Mucosa of stomach (tissue), 1 donor: ENCODE results near the gene RESP18.

Experiments
- H3K27me3 ChIP-seq: one replicate; pipeline ENCODE4 v1.7.0; 2013; ENCODE audit warnings: mild to moderate bottlenecking, low read length; ENCODE audit not compliant: control insufficient read depth, insufficient read depth
- H3K36me3 ChIP-seq: one replicate; pipeline ENCODE4 v1.7.0; 2013; ENCODE audit warnings: low read length; ENCODE audit not compliant: control insufficient read depth, insufficient read depth
- H3K4me1 ChIP-seq: one replicate; pipeline ENCODE4 v1.7.0; 2013; ENCODE audit warnings: mild to moderate bottlenecking, low read length; ENCODE audit not compliant: control insufficient read depth, insufficient read depth
- H3K4me3 ChIP-seq: one replicate; pipeline ENCODE4 v1.7.0; 2013; ENCODE audit warnings: low read length
- H3K9ac ChIP-seq: one replicate; pipeline ENCODE4 v1.7.0; 2013; ENCODE audit warnings: mild to moderate bottlenecking, low read length, moderate library complexity
- H3K9me3 ChIP-seq: one replicate; pipeline ENCODE4 v1.7.0; 2013; ENCODE audit warnings: mild to moderate bottlenecking, low read length, moderate library complexity; ENCODE audit not compliant: control insufficient read depth
- donor health status: Pancreatic carcinoma.

Gene RESP18

DNA sequence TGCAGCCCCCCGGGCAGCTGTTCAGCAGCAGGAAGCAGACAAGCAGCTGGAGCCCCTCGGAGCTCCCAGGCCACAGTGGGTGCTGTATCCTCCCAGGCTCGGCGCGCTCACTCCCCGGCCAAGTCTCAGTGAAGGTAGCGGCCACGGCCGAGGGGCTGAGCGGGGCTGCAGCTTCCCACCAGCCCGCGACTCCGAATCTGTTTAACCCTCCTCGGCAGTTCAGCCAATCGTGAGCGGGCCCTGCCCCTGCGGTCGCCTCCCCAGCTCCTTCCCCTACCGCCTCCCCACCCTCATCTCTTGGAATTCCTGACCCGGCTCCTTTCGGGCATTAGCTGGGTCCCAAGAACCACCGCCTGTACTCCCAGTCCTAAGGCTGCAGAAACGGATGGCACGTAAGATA, at the start of gene RESP18:
Gene RESP18, minus strand, starts transcription at position 203 of the 400 bp plus-strand sequence.
- Histone ChIP-seq H3K36me3 (no peaks in the 10 kb centered on the region), H3K9ac (no peak within 1 kb of the TSS), H3K4me1 (no peaks in the 10 kb centered on the region), H3K9me3 (no peaks in the 10 kb centered on the region), H3K27me3 (peaks cover 34% of the 10 kb centered on the region), H3K4me3 (no peak within 1 kb of the TSS)

DNA sequence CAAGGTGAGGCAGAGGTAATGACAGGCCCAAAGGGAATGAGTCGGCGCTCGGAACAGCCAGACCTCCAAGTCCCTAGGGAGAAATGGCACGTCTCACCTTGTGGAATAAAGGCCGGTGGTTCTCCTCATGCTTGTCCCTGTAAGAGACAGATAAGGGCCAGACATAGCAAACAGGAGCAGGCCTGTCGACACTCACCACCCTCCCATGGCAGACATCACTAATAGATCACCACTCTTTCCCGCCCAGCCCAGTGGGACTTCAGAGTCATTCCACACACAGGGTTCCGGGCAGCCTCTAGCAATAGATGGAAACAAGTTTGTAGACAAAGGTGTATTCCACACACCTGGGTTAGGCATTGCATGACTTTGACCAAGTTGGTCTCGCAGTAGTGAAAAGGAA, 48.9 kb upstream of the RESP18 start:
- no peak overlapping the region for H3K4me3 ChIP-seq
- H3K27me3 ChIP-seq: no peaks in the 10 kb centered on the region
- no peaks in the 10 kb centered on the region for H3K9me3 ChIP-seq
- peaks cover 15% of the 10 kb centered on the region for H3K36me3 ChIP-seq
- peaks cover 11% of the 10 kb centered on the region for H3K4me1 ChIP-seq
- no peak overlapping the region for H3K9ac ChIP-seq

DNA sequence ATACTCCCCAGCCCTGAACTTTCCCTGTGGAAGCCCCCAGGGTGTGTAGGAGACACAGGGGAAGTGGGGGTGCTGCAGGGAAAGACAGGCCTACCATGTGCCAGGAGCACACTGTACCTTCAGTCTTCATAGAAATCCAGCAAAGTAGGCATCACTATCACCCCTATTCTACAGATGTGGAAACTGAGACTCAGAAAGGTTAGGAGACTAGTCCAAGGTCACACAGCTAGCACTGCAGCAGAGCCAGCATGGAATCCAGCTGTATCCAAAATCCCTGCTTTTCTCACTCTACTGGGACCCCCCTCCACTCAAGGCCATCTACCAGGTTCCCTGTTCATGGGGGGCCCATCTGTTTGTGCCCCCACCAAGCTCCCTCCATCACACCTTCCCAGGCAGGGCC, 48.4 kb upstream of the RESP18 start:
- H3K27me3 ChIP-seq: no peaks in the 10 kb centered on the region
- H3K36me3 ChIP-seq: peaks cover 12% of the 10 kb centered on the region
- no peak overlapping the region for H3K4me3 ChIP-seq
- peaks cover 9% of the 10 kb centered on the region for H3K4me1 ChIP-seq
- H3K9ac ChIP-seq: no peak overlapping the region
- H3K9me3 ChIP-seq: no peaks in the 10 kb centered on the region

DNA sequence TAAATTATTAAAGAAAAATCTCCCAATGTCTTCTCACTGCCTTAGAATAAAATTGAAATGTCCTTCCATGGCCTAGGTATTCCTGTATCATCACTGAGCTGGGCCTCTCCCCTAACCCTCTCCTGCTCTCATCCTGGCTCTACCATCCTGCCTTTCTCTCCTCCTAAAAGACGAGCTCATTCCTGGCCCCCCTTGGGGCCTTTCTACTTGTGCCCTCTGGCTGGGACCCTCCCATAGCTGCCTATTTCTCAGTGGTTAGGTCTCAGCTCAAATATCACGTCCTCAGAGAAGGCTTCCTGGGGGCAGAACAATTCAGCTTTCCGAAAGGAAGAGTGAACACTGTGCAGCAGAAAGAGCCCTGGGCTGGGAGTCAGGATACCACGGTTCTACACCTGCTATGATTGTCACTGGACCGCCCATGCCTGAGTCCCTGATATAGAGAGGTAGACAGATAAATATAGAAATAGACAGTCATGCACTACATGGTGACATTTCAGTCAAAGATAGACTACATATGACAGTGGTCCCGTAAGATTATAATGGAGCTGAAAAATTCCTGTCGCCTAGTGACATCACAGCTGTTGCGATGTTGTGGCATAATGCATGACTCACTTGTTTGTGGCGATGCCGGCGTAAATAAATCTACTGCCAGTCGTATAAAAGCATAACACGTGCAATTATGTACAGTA, 45.8 kb upstream of the RESP18 start:
- Histone ChIP-seq H3K9ac (no peak overlapping the region), H3K4me3 (no peak overlapping the region), H3K36me3 (no peaks in the 10 kb centered on the region), H3K9me3 (no peaks in the 10 kb centered on the region), H3K27me3 (no peaks in the 10 kb centered on the region), H3K4me1 (no peaks in the 10 kb centered on the region)

DNA sequence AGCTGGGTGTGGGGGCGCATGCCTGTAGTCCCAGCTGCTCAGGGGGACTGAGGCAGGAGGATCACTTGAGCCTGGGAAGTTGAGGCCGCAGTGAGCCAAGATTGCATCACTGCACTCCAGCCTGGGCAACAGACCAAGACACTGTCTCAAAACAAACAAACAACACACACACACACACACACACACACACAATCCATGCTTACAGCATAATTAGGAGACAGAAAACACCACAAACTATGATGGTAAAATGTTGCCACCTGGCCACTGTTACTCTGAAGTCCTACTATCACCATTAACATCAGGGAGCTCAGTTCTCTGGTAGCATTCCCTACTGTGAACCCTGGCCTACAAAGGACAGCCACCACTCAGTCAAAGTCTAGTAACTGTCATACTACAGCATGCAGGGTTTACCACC, 36.9 kb upstream of the RESP18 start:
- H3K9ac ChIP-seq: no peak overlapping the region
- H3K4me3 ChIP-seq: no peak overlapping the region

DNA sequence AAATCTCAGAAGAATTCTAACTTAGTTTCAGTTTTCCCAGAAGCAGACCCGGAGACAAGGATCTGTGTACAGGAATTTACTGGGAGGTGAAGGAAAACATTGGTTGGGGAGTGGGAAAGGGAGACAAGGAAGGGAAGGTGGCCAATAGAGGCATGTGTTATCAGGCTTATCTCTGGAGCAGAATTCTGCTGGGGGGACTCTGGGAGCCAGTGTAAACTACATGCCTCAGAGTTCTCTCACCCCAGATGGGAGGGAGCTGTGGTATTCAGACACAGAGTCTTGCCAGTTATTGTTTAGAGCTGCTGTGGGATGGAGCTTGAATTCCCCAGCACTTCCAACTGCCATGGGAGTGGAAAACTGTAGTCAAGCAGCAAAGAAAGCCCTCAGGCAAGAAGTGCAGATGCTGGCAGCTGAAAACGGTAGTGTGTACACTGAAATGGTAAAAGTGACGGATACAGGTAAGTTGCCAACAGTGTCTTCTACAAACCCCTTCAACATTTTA, 36.2 kb upstream of the RESP18 start:
- no peaks in the 10 kb centered on the region for H3K9me3 ChIP-seq
- peaks cover 12% of the 10 kb centered on the region for H3K4me1 ChIP-seq
- H3K27me3 ChIP-seq: no peaks in the 10 kb centered on the region
- no peak overlapping the region for H3K4me3 ChIP-seq
- H3K9ac ChIP-seq: no peak overlapping the region
- no peaks in the 10 kb centered on the region for H3K36me3 ChIP-seq

More for the DNA sequence above, 36.9 kb upstream of the RESP18 start:
- Histone ChIP-seq H3K9me3 (no peaks in the 10 kb centered on the region), H3K27me3 (no peaks in the 10 kb centered on the region), H3K36me3 (no peaks in the 10 kb centered on the region), H3K4me1 (peaks cover 12% of the 10 kb centered on the region)

DNA sequence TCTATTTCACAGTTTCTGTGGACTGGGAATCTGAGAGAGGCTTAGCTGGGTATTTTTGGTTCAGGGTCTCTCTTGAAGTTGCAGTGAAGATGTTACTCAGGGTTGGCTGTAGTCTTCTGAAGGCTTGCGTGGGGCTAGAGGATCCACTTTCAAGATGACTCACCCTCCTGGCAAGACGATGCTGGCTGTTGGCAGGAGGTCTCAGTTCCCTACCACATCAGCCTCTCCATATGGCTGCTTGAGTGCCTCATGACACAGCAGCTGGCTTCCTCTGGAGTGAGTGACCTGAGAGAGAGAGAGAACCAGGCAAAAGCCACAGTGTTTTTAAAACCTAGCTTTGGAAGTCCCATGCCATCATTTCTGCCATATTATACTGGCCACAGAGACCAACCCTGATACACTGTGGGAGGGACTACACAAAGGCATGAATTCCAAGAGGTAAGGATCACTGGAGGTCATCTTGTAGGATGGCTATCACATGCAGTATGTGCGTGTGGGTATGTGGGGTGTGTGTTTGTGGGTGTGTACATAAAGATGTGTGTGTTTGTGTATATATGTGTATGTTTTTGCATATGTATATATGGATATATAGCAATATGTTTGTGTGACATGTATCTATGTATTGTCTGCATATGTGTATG, 30.1 kb upstream of the RESP18 start:
- peaks cover 23% of the 10 kb centered on the region for H3K27me3 ChIP-seq
- no peaks in the 10 kb centered on the region for H3K9me3 ChIP-seq
- peaks cover 9% of the 10 kb centered on the region for H3K4me1 ChIP-seq
- H3K9ac ChIP-seq: no peak overlapping the region
- H3K36me3 ChIP-seq: no peaks in the 10 kb centered on the region
- no peak overlapping the region for H3K4me3 ChIP-seq

DNA sequence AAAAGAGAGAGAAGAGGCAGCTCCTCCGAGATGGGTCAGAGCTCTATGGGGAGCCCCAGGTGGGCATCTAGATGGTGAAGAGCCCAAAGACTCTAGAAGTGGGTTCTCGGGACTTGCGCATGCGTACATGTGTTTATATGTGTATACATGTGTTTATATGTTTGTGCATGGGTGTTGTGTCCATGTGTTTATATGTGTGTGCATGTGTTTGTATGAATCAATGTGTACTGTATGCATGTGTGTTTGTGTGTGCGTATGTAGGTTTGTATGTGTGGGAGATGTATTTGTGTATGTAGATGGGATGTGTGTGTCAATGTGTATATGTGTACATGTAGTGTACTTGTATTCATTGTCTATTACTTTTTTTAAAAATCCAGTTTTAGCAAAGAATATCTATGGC, 29.5 kb upstream of the RESP18 start:
- Histone ChIP-seq H3K9me3 (no peaks in the 10 kb centered on the region), H3K9ac (no peak overlapping the region), H3K27me3 (peaks cover 23% of the 10 kb centered on the region), H3K36me3 (no peaks in the 10 kb centered on the region), H3K4me3 (no peak overlapping the region), H3K4me1 (peaks cover 9% of the 10 kb centered on the region)

DNA sequence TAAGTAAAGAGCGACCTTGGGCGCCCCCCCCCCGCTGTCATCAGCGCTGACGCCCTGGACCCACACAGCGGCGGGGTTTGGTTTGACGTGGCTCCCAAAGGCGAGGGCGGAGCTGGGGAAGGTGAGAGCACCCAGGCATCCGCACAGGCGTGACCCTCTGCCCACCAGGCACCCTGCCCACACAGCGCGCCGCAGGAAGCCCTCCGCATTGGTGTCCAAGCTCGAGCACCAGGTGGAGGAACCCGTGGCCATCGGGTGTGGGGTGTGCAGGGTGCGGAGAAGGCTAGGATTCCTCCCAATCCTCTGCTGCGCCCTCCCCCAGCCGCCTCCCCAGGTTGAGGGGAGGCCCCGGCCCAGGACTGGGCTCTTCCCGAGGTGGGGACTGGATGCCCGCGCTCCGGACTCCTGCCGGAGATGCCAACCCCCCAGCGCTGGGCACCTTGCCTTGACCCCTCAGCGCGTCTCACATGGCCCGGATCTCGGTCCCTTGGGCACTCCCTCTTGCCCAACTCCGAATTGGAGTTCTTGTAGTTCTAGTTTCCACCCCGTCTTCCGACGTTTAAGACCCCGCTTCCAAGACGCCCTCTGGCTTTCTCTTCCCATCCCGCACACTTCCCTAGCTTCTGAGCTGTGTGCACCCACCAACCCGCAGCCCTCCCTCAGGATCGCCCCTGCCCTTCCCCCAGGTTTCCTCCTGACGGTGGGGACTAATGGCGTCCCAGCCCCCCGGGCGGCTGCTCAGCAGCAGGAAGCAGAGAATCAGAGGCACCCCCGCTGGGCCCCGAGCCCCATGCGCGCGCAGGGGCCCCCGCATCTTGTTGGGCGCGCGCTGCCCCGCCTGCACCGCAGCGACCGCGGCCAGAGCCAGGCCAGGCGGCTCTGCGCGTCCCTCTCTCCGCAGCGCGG, 25.9 kb upstream of the RESP18 start:
- H3K36me3 ChIP-seq: no peaks in the 10 kb centered on the region
- no peak overlapping the region for H3K4me3 ChIP-seq
- H3K9me3 ChIP-seq: no peaks in the 10 kb centered on the region
- no peak overlapping the region for H3K9ac ChIP-seq
- H3K27me3 ChIP-seq: peaks cover 39% of the 10 kb centered on the region
- H3K4me1 ChIP-seq: peaks cover 9% of the 10 kb centered on the region

DNA sequence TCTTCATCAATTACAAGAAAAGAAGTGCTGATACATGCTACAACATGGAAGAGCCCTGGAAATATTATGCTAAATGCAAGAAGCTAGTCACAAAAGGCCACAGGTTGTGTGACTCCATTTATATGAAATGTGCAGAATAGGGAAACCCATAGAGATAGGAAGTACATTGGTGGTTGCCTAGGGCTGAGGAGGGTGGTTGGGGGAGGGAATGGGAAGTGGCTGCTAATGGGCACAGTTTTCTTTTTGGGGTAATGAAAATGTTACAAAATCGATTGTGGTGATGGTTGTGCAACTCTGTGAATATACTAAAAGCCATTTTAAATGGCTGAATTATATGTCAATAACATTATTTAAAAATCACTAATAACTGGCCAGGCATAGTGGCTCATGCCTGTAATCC, 24.3 kb upstream of the RESP18 start:
- Histone ChIP-seq H3K36me3 (no peaks in the 10 kb centered on the region), H3K9ac (no peak overlapping the region), H3K9me3 (no peaks in the 10 kb centered on the region), H3K27me3 (peaks cover 39% of the 10 kb centered on the region), H3K4me1 (peaks cover 9% of the 10 kb centered on the region), H3K4me3 (no peak overlapping the region)

DNA sequence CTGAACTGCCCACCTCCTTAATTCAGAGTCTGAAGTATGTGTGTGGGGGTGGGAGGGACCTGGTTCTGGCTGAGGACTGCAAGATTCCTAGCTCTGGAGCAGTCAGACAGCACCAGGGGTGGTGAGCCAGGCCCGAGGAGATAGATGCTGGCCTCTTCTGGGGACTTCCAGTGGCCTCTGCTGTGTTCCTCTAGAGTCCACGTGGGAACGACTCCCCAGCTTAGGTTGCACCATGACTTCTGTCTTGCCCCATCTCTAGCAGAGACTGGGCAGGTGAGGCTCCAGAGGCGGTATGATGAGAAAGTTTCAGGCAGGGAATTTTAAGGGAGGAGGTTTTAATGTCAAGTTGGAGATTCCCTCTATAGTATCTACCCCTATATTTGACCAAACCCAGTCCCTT, 22.0 kb upstream of the RESP18 start:
- Histone ChIP-seq H3K4me1 (peaks cover 9% of the 10 kb centered on the region), H3K36me3 (no peaks in the 10 kb centered on the region), H3K27me3 (peaks cover 40% of the 10 kb centered on the region), H3K9ac (no peak overlapping the region), H3K4me3 (no peak overlapping the region), H3K9me3 (no peaks in the 10 kb centered on the region)

DNA sequence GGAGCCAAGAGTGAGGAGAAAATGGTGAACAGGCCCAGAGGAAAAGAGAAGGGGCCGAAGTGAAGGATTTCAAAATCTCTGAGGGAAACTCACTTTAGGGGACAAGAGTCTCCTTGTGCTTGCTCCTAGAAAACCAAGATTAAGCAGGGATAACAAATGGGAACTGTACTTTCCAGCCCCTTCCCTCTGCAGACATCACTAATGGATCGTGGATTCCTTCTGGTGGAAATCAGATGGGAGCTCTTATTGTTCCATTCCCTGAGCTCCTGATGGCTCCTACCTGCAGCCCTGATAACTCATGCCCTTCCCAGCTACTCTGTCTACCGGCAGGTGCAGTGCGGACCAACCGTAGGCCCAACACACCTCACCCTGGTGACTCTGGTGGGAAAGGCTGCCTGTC, 20.6 kb upstream of the RESP18 start:
- Histone ChIP-seq H3K27me3 (peaks cover 30% of the 10 kb centered on the region), H3K9me3 (no peaks in the 10 kb centered on the region), H3K4me3 (no peak overlapping the region), H3K9ac (no peak overlapping the region), H3K36me3 (no peaks in the 10 kb centered on the region), H3K4me1 (peaks cover 2% of the 10 kb centered on the region)
